H9 (cell line): Measurements from ENCODE around the gene ERCC2. TPM values are rescaled to one million over a fixed set of nuclear protein-coding genes. Genes with fewer than 3 reads are reported as not detected.

Experiments
- DNase-seq: peaks from one replicate; pipeline ENCODE4 v3.0.0-alpha.2; 2017
- H2AFZ ChIP-seq: one replicate; pipeline ENCODE4 v1.6.1; 2013; ENCODE audit warnings: mild to moderate bottlenecking, low read length, control low read depth, moderate library complexity
- H2AK5ac ChIP-seq: 2 replicates; pipeline ENCODE4 v1.6.1; 2013; ENCODE audit warnings: low read length, control low read depth, mixed read lengths; ENCODE audit not compliant: insufficient read length
- H2BK120ac ChIP-seq: one replicate; pipeline ENCODE4 v1.6.1; 2013; ENCODE audit warnings: low read depth, mild to moderate bottlenecking, low read length, control low read depth, inconsistent platforms; ENCODE audit not compliant: poor library complexity, severe bottlenecking
- H2BK12ac ChIP-seq: 2 replicates; pipeline ENCODE4 v1.6.1; 2013; ENCODE audit warnings: low read length, control low read depth, mixed read lengths, low read depth; ENCODE audit not compliant: insufficient read length
- H2BK15ac ChIP-seq: 2 replicates; pipeline ENCODE4 v1.6.1; 2013; ENCODE audit warnings: low read depth, low read length, control low read depth
- H2BK20ac ChIP-seq: one replicate; pipeline ENCODE4 v1.6.1; 2013; ENCODE audit warnings: low read depth, mild to moderate bottlenecking, low read length, control low read depth, inconsistent platforms; ENCODE audit not compliant: poor library complexity, severe bottlenecking
- H2BK5ac ChIP-seq: 2 replicates; pipeline ENCODE4 v1.6.1; 2013; ENCODE audit warnings: low read length, control low read depth, mixed read lengths; ENCODE audit not compliant: insufficient read length
- H3K14ac ChIP-seq: 2 replicates; pipeline ENCODE4 v1.6.1; 2013; ENCODE audit warnings: low read length, control low read depth; ENCODE audit not compliant: insufficient read depth
- H3K18ac ChIP-seq: 2 replicates; pipeline ENCODE4 v1.6.1; 2013; ENCODE audit warnings: low read depth, mild to moderate bottlenecking, mixed read lengths, low read length, control low read depth; ENCODE audit not compliant: insufficient read length
- H3K23ac ChIP-seq: 2 replicates; pipeline ENCODE4 v1.6.1; 2013; ENCODE audit warnings: low read length, control low read depth, mixed read lengths, low read depth; ENCODE audit not compliant: insufficient read length
- H3K23me2 ChIP-seq: 2 replicates; pipeline ENCODE4 v1.6.1; 2013; ENCODE audit warnings: low read depth, mild to moderate bottlenecking, mixed read lengths, low read length, control low read depth; ENCODE audit not compliant: insufficient read length, poor library complexity, severe bottlenecking
- H3K27ac ChIP-seq: 2 replicates; pipeline ENCODE4 v1.5.1; 2013; ENCODE audit warnings: low read length, control low read depth, mixed read lengths, low read depth; ENCODE audit not compliant: insufficient read length
- H3K27me3 ChIP-seq: 2 replicates; pipeline ENCODE4 v1.6.1; 2013; ENCODE audit warnings: low read length, control low read depth, inconsistent platforms; ENCODE audit not compliant: insufficient read depth
- H3K4ac ChIP-seq: 2 replicates; pipeline ENCODE4 v1.6.1; 2013; ENCODE audit warnings: low read depth, mild to moderate bottlenecking, control low read depth, inconsistent platforms, low read length, moderate library complexity
- H3K4me1 ChIP-seq: 2 replicates; pipeline ENCODE4 v1.6.1; 2013; ENCODE audit warnings: low read length, control low read depth, inconsistent platforms; ENCODE audit not compliant: insufficient read depth
- H3K4me2 ChIP-seq: 2 replicates; pipeline ENCODE4 v1.6.1; 2013; ENCODE audit warnings: low read length, control low read depth, mixed read lengths; ENCODE audit not compliant: insufficient read length, insufficient read depth
- H3K56ac ChIP-seq: 2 replicates; pipeline ENCODE4 v1.6.1; 2013; ENCODE audit warnings: low read depth, mild to moderate bottlenecking, mixed read lengths, low read length, control low read depth; ENCODE audit not compliant: insufficient read length
- H3K79me1 ChIP-seq: 2 replicates; pipeline ENCODE4 v1.6.1; 2013; ENCODE audit warnings: low read depth, mild to moderate bottlenecking, moderate library complexity, low read length, control low read depth, inconsistent platforms; ENCODE audit not compliant: insufficient read depth, poor library complexity, severe bottlenecking
- H3K79me2 ChIP-seq: 2 replicates; pipeline ENCODE4 v1.6.1; 2013; ENCODE audit warnings: low read length, control low read depth, inconsistent platforms; ENCODE audit not compliant: insufficient read depth
- H3K9ac ChIP-seq: 2 replicates; pipeline ENCODE4 v1.6.1; 2013; ENCODE audit warnings: low read length, control low read depth, mixed read lengths; ENCODE audit not compliant: insufficient read length; ENCODE audit errors: extremely low read depth
- H3K9me3 ChIP-seq: one replicate; pipeline ENCODE4 v1.6.1; 2013; ENCODE audit warnings: low read depth, low read length, inconsistent platforms; ENCODE audit not compliant: control insufficient read depth
- H3T11ph ChIP-seq: one replicate; pipeline ENCODE4 v1.6.1; 2013; ENCODE audit warnings: mild to moderate bottlenecking, low read length, control low read depth, inconsistent platforms
- H4K20me1 ChIP-seq: one replicate; pipeline ENCODE4 v1.6.1; 2013; ENCODE audit not compliant: control insufficient read depth, insufficient read length, insufficient read depth
- H4K5ac ChIP-seq: 2 replicates; pipeline ENCODE4 v1.6.1; 2013; ENCODE audit warnings: low read depth, mild to moderate bottlenecking, mixed read lengths, low read length, control low read depth; ENCODE audit not compliant: insufficient read length
- H4K8ac ChIP-seq: replicated peaks from 2 replicates; pipeline ENCODE4 v1.6.1; 2013; ENCODE audit warnings: low read length, control low read depth, mixed read lengths, low read depth; ENCODE audit not compliant: insufficient read length
- H4K91ac ChIP-seq: 2 replicates; pipeline ENCODE4 v1.6.1; 2013; ENCODE audit warnings: low read depth, mild to moderate bottlenecking, moderate library complexity, mixed read lengths, low read length, control low read depth; ENCODE audit not compliant: insufficient read length
- H3K27ac Mint-ChIP-seq, 3 experiments: 2 replicates in 2 of 3; 3 replicates in 1 of 3; pipeline ENCODE4 v1.8.0; 2020 to 2021; ENCODE audit warnings: mixed read lengths in 3 of 3, mild to moderate bottlenecking in 1 of 3, moderate library complexity in 1 of 3
- H3K27me3 Mint-ChIP-seq: 2 replicates; pipeline ENCODE4 v1.8.0; 2021; ENCODE audit warnings: low read depth, mild to moderate bottlenecking, moderate library complexity, mixed read lengths
- H3K36me3 Mint-ChIP-seq, 3 experiments: 2 replicates in 2 of 3; 3 replicates in 1 of 3; pipeline ENCODE4 v1.8.0; 2020 to 2021; ENCODE audit warnings: low read depth in 3 of 3, mixed read lengths in 3 of 3; ENCODE audit not compliant: insufficient read depth in 1 of 3
- H3K4me1 Mint-ChIP-seq, 2 experiments: 2 replicates each; pipeline ENCODE4 v1.8.0; 2020; ENCODE audit warnings: mixed read lengths in 2 of 2
- H3K4me3 Mint-ChIP-seq, 2 experiments: 2 replicates in 1 of 2; 3 replicates in 1 of 2; pipeline ENCODE4 v1.8.0; 2020 to 2021; ENCODE audit warnings: mild to moderate bottlenecking in 2 of 2, mixed read lengths in 2 of 2, moderate library complexity in 1 of 2
- H3K9me3 Mint-ChIP-seq, 2 experiments: 2 replicates in 1 of 2; 3 replicates in 1 of 2; pipeline ENCODE4 v1.8.0; 2020; ENCODE audit warnings: mild to moderate bottlenecking in 2 of 2, mixed read lengths in 2 of 2, moderate library complexity in 1 of 2
- CTCF ChIP-seq: fragments of 200-600 bp; sonication (generic); conservative IDR thresholded peaks from 3 replicates; pipeline ENCODE4 v1.8.0; 2021; ENCODE audit warnings: antibody characterized with exemption, mild to moderate bottlenecking
- WGBS: extraction: QIAGEN DNeasy Blood & Tissue Kit; methylation state at CpG from one replicate; pipeline ENCODE4 v1.1.7; 2013; ENCODE audit warnings: missing lambda C conversion rate, low lambda C conversion rate, mixed read lengths; ENCODE audit not compliant: insufficient read length; ENCODE audit errors: extremely low coverage; 5-methylcytosine and 5-hydroxymethylcytosine counted together
- total RNA-seq: library from RNA; stranded (reverse); gene quantifications from 2 replicates; pipeline ENCODE4 v1.2.1, GENCODE V29; 2021

ERCC2 gene
- total RNA-seq, 1 experiment from 2014 or later = 98.7 TPM

GRCh38 chr19:45358213-45358792, 12.1 kb downstream of the ERCC2 start:
- H3K9me3 ChIP-seq = no peaks in the 10 kb centered on the region
- H4K5ac ChIP-seq = no peak overlapping the region
- H3K27ac Mint-ChIP-seq = no peak overlapping the region; a peak in 2 of 7 replicates
- H4K91ac ChIP-seq = no peak overlapping the region
- H2AFZ ChIP-seq = no peak overlapping the region
- no peaks in the 10 kb centered on the region for H4K20me1 ChIP-seq
- H3K9me3 Mint-ChIP-seq = no peaks in the 10 kb centered on the region
- H2BK120ac ChIP-seq = no peak overlapping the region
- no peak overlapping the region for H3K23ac ChIP-seq
- no peak overlapping the region for H3K4ac ChIP-seq
- no peak overlapping the region for H3K14ac ChIP-seq
- DNase-seq = no peak
- no peak overlapping the region for H3K4me3 Mint-ChIP-seq
- TF ChIP-seq CTCF = no peak
- H3K4me1 ChIP-seq = no peaks in the 10 kb centered on the region
- H3K36me3 Mint-ChIP-seq = peaks cover 62 to 89% (median 87%) of the 10 kb centered on the region in 3 experiments
- H3K79me2 ChIP-seq = no peaks in the 10 kb centered on the region
- H3K79me1 ChIP-seq = no peaks in the 10 kb centered on the region
- no peaks in the 10 kb centered on the region; the same call in 1 of the 2 replicates for H3K27me3 Mint-ChIP-seq
- no peak overlapping the region for H2BK12ac ChIP-seq
- no peak overlapping the region for H4K8ac ChIP-seq
- H3K9ac ChIP-seq = no peak overlapping the region
- no peak overlapping the region for H2AK5ac ChIP-seq
- no peak overlapping the region for H3K27ac ChIP-seq
- no CpG with 5 or more reads among the region's 12 CpGs for WGBS
- H3K23me2 ChIP-seq = no peaks in the 10 kb centered on the region
- no peak overlapping the region for H2BK15ac ChIP-seq
- H3K4me2 ChIP-seq = no peak overlapping the region
- H3K18ac ChIP-seq = no peak overlapping the region
- H2BK20ac ChIP-seq = no peak overlapping the region
- no peaks in the 10 kb centered on the region for H3K4me1 Mint-ChIP-seq
- H3K27me3 ChIP-seq = no peaks in the 10 kb centered on the region
- no peak overlapping the region for H2BK5ac ChIP-seq
- H3T11ph ChIP-seq = no peak overlapping the region
- H3K56ac ChIP-seq = no peak overlapping the region
